ENCODE data around the gene TLCD3B. TPM values are rescaled to one million over a fixed set of nuclear protein-coding genes. Genes with fewer than 3 reads are reported as not detected.
A peak's percentile ranks its signal among the peaks of the same experiment; 100 is the strongest.

Gene TLCD3B
- total and polyA plus RNA-seq, 2 donors from 2014 or later, result not detected

GRCh38 chr16:29993191-29993902 lies 37.7 kb downstream of the TLCD3B start:
- Histone ChIP-seq H3K4me1 (ENCODE audit: control insufficient read depth in 2 of 3, insufficient read depth in 2 of 3, low read depth in 1 of 3, low read length in 3 of 3) (peaks cover 0 to 16% (median 14%) of the 10 kb centered on the region in 3 donors), H3K9me3 (ENCODE audit: control insufficient read depth in 2 of 3, insufficient read depth in 1 of 3, low read length in 3 of 3) (no peaks in the 10 kb centered on the region), H3K27me3 (ENCODE audit: control insufficient read depth, insufficient read depth, low read length) (no peaks in the 10 kb centered on the region), H3K27ac (ENCODE audit: low read depth in 2 of 2, low read length in 2 of 2) (no peak overlapping the region), H3K36me3 (ENCODE audit: control insufficient read depth in 2 of 3, insufficient read depth in 3 of 3, low read length in 3 of 3) (peaks cover 0 to 20% (median 13%) of the 10 kb centered on the region in 3 donors), H3K9ac (ENCODE audit: low read length in 3 of 3) (no peak overlapping the region), H3K4me3 (ENCODE audit: low read length in 3 of 3) (no peak overlapping the region)
- TF ChIP-seq CTCF (IDR thresholded peaks at IDR 0.05; ENCODE audit: borderline replicate concordance, extremely low read depth, insufficient read depth), result no peak
- intact Hi-C loops (cut with DNase I), result no loop called here
- DNase-seq (peak in 1 of 5 donors; percentile 72), FAIRE-seq (no peak)

GRCh38 chr16:29992344-29992967 lies 38.6 kb downstream of the TLCD3B start:
- H3K36me3 ChIP-seq (ENCODE audit: control insufficient read depth in 2 of 3, insufficient read depth in 3 of 3, low read length in 3 of 3), result peaks cover 0 to 24% (median 14%) of the 10 kb centered on the region in 3 donors
- FAIRE-seq (no peak), DNase-seq (peak in 3 of 5 donors; percentile 47 to 72 (median 59))
- no peak overlapping the region for H3K4me3 ChIP-seq (ENCODE audit: low read length in 3 of 3)
- no peak for TF ChIP-seq CTCF (IDR thresholded peaks at IDR 0.05; ENCODE audit: borderline replicate concordance, extremely low read depth, insufficient read depth)
- H3K27ac ChIP-seq (ENCODE audit: low read depth in 2 of 2, low read length in 2 of 2), result no peak overlapping the region
- H3K9ac ChIP-seq (ENCODE audit: low read length in 3 of 3), result no peak overlapping the region
- H3K9me3 ChIP-seq (ENCODE audit: control insufficient read depth in 2 of 3, insufficient read depth in 1 of 3, low read length in 3 of 3), result no peaks in the 10 kb centered on the region
- H3K4me1 ChIP-seq (ENCODE audit: control insufficient read depth in 2 of 3, insufficient read depth in 2 of 3, low read depth in 1 of 3, low read length in 3 of 3), result peaks cover 0 to 16% (median 14%) of the 10 kb centered on the region in 3 donors
- H3K27me3 ChIP-seq (ENCODE audit: control insufficient read depth, insufficient read depth, low read length), result no peaks in the 10 kb centered on the region
- intact Hi-C loops (cut with DNase I), result no loop called here

GRCh38 chr16:29991571-29991904 lies 39.5 kb downstream of the TLCD3B start:
- no peak overlapping the region for H3K27ac ChIP-seq (ENCODE audit: low read depth in 2 of 2, low read length in 2 of 2)
- no peak for FAIRE-seq

More at GRCh38 chr16:29991571-29991904, 39.5 kb downstream of the TLCD3B start:
- no peak for DNase-seq
- Histone ChIP-seq H3K27me3 (ENCODE audit: control insufficient read depth, insufficient read depth, low read length) (no peaks in the 10 kb centered on the region), H3K4me3 (ENCODE audit: low read length in 3 of 3) (no peak overlapping the region), H3K36me3 (ENCODE audit: control insufficient read depth in 2 of 3, insufficient read depth in 3 of 3, low read length in 3 of 3) (peaks cover 0 to 26% (median 18%) of the 10 kb centered on the region in 3 donors), H3K9ac (ENCODE audit: low read length in 3 of 3) (no peak overlapping the region), H3K4me1 (ENCODE audit: control insufficient read depth in 2 of 3, insufficient read depth in 2 of 3, low read depth in 1 of 3, low read length in 3 of 3) (peaks cover 0 to 11% (median 9%) of the 10 kb centered on the region in 3 donors), H3K9me3 (ENCODE audit: control insufficient read depth in 2 of 3, insufficient read depth in 1 of 3, low read length in 3 of 3) (no peaks in the 10 kb centered on the region)
- intact Hi-C loops (cut with DNase I), result no loop called here
- TF ChIP-seq CTCF (IDR thresholded peaks at IDR 0.05; ENCODE audit: borderline replicate concordance, extremely low read depth, insufficient read depth), result no peak

Measured in kidney (tissue), 14 donors.